ENCODE results near the gene ELOVL6. TPM values are rescaled to one million over a fixed set of nuclear protein-coding genes. Genes with fewer than 3 reads are reported as not detected.

The ELOVL6 gene
- total RNA-seq, 1 experiment from 2014 or later = 2.2 TPM

GRCh38 chr4:110034026-110034393 is 164.4 kb downstream of the ELOVL6 start:
- Histone ChIP-seq H3K27me3 (ENCODE audit: low read length) (no peaks in the 10 kb centered on the region), H3K79me2 (ENCODE audit: low read length) (no peaks in the 10 kb centered on the region), H2AFZ (ENCODE audit: low read length) (no peak overlapping the region), H3K9me2 (replicated peaks; ENCODE audit: low read length) (no peaks in the 10 kb centered on the region), H3K27ac (ENCODE audit: low read length) (no peak overlapping the region), H3K36me3 (ENCODE audit: low read depth, low read length) (no peaks in the 10 kb centered on the region), H3K9ac (ENCODE audit: low read length) (no peak overlapping the region), H3K4me2 (ENCODE audit: low read length) (no peak overlapping the region), H3K9me3 (ENCODE audit: low read length) (no peaks in the 10 kb centered on the region), H3K4me1 (ENCODE audit: insufficient read depth, low read length) (no peaks in the 10 kb centered on the region), H3K4me3 (ENCODE audit: low read length) (no peak overlapping the region), H4K20me1 (ENCODE audit: low read length) (no peaks in the 10 kb centered on the region), H3F3A (ENCODE audit: low read length, unreplicated experiment) (no peaks in the 10 kb centered on the region)
- ATAC-seq = no peak
- DNase-seq = no peak
- BruUV-seq (replicated peaks) = no TSS peak
- intact Hi-C loops (cut with micrococcal nuclease) = no loop called here
- CTCF ChIA-PET = interaction anchor here (0.6 kb wide), 1 partner anchor 185 kb away, joined by 3 read pairs; no protein-coding TSS in a partner anchor
- POLR2A ChIA-PET (ENCODE audit: unreplicated experiment) = no interaction called here
- TF ChIP-seq CTCF (conservative IDR thresholded peaks at IDR 0.05; ENCODE audit: low read depth, low read length) (no peak), EZH2phosphoT487 (IDR thresholded peaks at IDR 0.05; ENCODE audit: borderline replicate concordance, low read length) (no peak), EZH2 (IDR thresholded peaks at IDR 0.05; ENCODE audit: low read length, unreplicated experiment) (no peak)

- DNase-seq (no peak), ATAC-seq (no peak)
- H4K20me1 ChIP-seq (ENCODE audit: low read length) = no peaks in the 10 kb centered on the region
- POLR2A ChIA-PET (ENCODE audit: unreplicated experiment) = no interaction called here
- BruUV-seq (replicated peaks) = no TSS peak
- no peaks in the 10 kb centered on the region for H3K4me1 ChIP-seq (ENCODE audit: insufficient read depth, low read length)
- H3K27ac ChIP-seq (ENCODE audit: low read length) = no peak overlapping the region
- H3K4me2 ChIP-seq (ENCODE audit: low read length) = no peak overlapping the region
- H2AFZ ChIP-seq (ENCODE audit: low read length) = no peak overlapping the region
- H3K9ac ChIP-seq (ENCODE audit: low read length) = no peak overlapping the region
- CTCF ChIA-PET = no interaction called here
- no peak for TF ChIP-seq EZH2 (IDR thresholded peaks at IDR 0.05; ENCODE audit: low read length, unreplicated experiment)
- no peak for TF ChIP-seq CTCF (conservative IDR thresholded peaks at IDR 0.05; ENCODE audit: low read depth, low read length)
- no peak for TF ChIP-seq EZH2phosphoT487 (IDR thresholded peaks at IDR 0.05; ENCODE audit: borderline replicate concordance, low read length)
- H3K27me3 ChIP-seq (ENCODE audit: low read length) = no peaks in the 10 kb centered on the region
- H3F3A ChIP-seq (ENCODE audit: low read length, unreplicated experiment) = no peaks in the 10 kb centered on the region
- H3K79me2 ChIP-seq (ENCODE audit: low read length) = no peaks in the 10 kb centered on the region
- H3K4me3 ChIP-seq (ENCODE audit: low read length) = no peak overlapping the region
- H3K9me2 ChIP-seq (replicated peaks; ENCODE audit: low read length) = no peaks in the 10 kb centered on the region
- intact Hi-C loops (cut with micrococcal nuclease) = no loop called here
- H3K9me3 ChIP-seq (ENCODE audit: low read length) = no peaks in the 10 kb centered on the region
- no peaks in the 10 kb centered on the region for H3K36me3 ChIP-seq (ENCODE audit: low read depth, low read length)
These were observed 164.9 kb downstream of the ELOVL6 start for GRCh38 chr4:110033355-110034025.

GRCh38 chr4:110032603-110033002 is 165.8 kb downstream of the ELOVL6 start:
- no peak for TF ChIP-seq EZH2 (IDR thresholded peaks at IDR 0.05; ENCODE audit: low read length, unreplicated experiment)
- TF ChIP-seq EZH2phosphoT487 (IDR thresholded peaks at IDR 0.05; ENCODE audit: borderline replicate concordance, low read length) = no peak
- TF ChIP-seq CTCF (conservative IDR thresholded peaks at IDR 0.05; ENCODE audit: low read depth, low read length) = no peak
- CTCF ChIA-PET = no interaction called here
- Histone ChIP-seq H3K79me2 (ENCODE audit: low read length) (no peaks in the 10 kb centered on the region), H2AFZ (ENCODE audit: low read length) (no peak overlapping the region), H3K9me2 (replicated peaks; ENCODE audit: low read length) (no peaks in the 10 kb centered on the region), H3K9ac (ENCODE audit: low read length) (no peak overlapping the region), H3K4me1 (ENCODE audit: insufficient read depth, low read length) (no peaks in the 10 kb centered on the region), H3K36me3 (ENCODE audit: low read depth, low read length) (no peaks in the 10 kb centered on the region), H3K4me3 (ENCODE audit: low read length) (no peak overlapping the region), H3K9me3 (ENCODE audit: low read length) (no peaks in the 10 kb centered on the region), H3K4me2 (ENCODE audit: low read length) (no peak overlapping the region), H3K27ac (ENCODE audit: low read length) (no peak overlapping the region), H4K20me1 (ENCODE audit: low read length) (no peaks in the 10 kb centered on the region), H3K27me3 (ENCODE audit: low read length) (no peaks in the 10 kb centered on the region), H3F3A (ENCODE audit: low read length, unreplicated experiment) (no peaks in the 10 kb centered on the region)
- DNase-seq (no peak), ATAC-seq (no peak)
- no TSS peak for BruUV-seq (replicated peaks)
- POLR2A ChIA-PET (ENCODE audit: unreplicated experiment) = no interaction called here
- intact Hi-C loops (cut with micrococcal nuclease) = no loop called here
